ENCODE results near the gene WWOX.

Gene WWOX

DNA sequence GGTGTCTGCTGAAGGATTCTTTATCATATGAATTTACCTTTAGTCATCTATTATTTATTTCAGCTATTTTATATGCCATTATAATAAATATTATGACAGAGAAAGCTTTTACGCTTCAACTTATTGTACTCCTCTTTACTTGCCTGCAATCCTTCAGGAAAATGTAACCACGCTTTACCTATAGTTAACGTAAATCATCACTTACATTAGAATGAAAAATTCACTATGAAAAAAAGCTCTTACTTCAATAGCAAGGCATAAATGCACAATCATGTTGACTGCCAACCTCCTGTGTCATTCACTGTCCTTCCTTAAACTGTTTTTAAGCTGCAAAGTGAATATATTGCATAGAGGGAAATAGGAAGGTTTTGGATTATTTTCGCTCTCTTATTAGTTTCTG lies 277.9 kb downstream of the WWOX start:
- TF ChIP-seq PAX5 (IDR thresholded peaks at IDR 0.05; ENCODE audit: insufficient read depth, low read length, severe bottlenecking), result no peak
- no peak for TF ChIP-seq POLR2AphosphoS5 (IDR thresholded peaks at IDR 0.05; ENCODE audit: low read depth, low read length)
- no peak for TF ChIP-seq POLR2A (IDR thresholded peaks at IDR 0.05; ENCODE audit: low read depth, low read length)
- DNase-seq (ENCODE audit: insufficient read length, low spot score), result no peak
- FAIRE-seq, result no peak

DNA sequence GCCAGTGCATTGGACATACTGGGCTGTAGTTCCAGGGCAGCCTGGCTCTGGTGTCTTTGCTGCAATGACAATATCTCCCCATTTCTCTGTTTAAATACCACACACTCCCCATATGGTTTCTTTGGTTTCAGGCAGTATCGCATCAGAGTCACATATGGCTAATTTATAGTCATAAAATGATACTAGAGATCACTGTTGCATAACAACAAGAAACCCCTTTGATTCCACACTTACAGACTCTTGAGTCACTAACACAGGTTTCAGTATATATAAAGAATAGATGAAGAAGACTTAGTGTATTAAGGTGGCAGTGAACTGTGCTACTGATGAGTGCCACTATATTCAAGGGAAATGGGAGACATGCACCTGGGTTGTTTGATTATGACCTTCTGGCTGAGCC lies 281.6 kb downstream of the WWOX start:
- DNase-seq (ENCODE audit: insufficient read length, low spot score) (no peak), FAIRE-seq (no peak)
- TF ChIP-seq SPI1 (IDR thresholded peaks at IDR 0.05; ENCODE audit: low read depth, low read length) (no peak), TAF1 (IDR thresholded peaks at IDR 0.05; ENCODE audit: low read depth, low read length) (no peak), POLR2AphosphoS5 (IDR thresholded peaks at IDR 0.05; ENCODE audit: low read depth, low read length) (no peak), PAX5 (IDR thresholded peaks at IDR 0.05; ENCODE audit: insufficient read depth, low read length, severe bottlenecking) (no peak), POLR2A (IDR thresholded peaks at IDR 0.05; ENCODE audit: low read depth, low read length) (no peak), POU2F2 (IDR thresholded peaks at IDR 0.05; ENCODE audit: low read depth, low read length) (no peak)

DNA sequence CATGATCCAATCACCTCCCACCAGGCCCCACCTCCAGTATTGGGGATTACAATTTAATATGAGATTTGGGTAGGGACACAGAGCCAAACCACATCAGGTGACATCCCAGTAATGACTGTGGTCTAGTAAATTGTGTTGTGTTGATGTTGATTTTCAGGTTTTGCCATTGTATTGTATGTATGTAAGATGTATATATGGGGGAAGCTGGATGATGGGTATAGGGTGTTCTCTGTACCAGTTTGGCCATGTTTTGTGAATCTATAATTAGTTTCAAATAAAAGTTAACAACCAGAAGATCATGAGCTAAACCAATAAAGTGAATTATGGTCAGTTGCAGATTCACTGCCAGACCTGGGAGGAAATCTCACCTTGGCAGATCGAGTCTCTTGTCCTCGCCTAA lies 283.7 kb downstream of the WWOX start:
- FAIRE-seq, result no peak
- TF ChIP-seq POU2F2 (IDR thresholded peaks at IDR 0.05; ENCODE audit: low read depth, low read length) (no peak), POLR2AphosphoS5 (IDR thresholded peaks at IDR 0.05; ENCODE audit: low read depth, low read length) (no peak), POLR2A (IDR thresholded peaks at IDR 0.05; ENCODE audit: low read depth, low read length) (no peak), PAX5 (IDR thresholded peaks at IDR 0.05; ENCODE audit: insufficient read depth, low read length, severe bottlenecking) (no peak), TAF1 (IDR thresholded peaks at IDR 0.05; ENCODE audit: low read depth, low read length) (no peak), SPI1 (IDR thresholded peaks at IDR 0.05; ENCODE audit: low read depth, low read length) (no peak)
- DNase-seq (ENCODE audit: insufficient read length, low spot score), result no peak

DNA sequence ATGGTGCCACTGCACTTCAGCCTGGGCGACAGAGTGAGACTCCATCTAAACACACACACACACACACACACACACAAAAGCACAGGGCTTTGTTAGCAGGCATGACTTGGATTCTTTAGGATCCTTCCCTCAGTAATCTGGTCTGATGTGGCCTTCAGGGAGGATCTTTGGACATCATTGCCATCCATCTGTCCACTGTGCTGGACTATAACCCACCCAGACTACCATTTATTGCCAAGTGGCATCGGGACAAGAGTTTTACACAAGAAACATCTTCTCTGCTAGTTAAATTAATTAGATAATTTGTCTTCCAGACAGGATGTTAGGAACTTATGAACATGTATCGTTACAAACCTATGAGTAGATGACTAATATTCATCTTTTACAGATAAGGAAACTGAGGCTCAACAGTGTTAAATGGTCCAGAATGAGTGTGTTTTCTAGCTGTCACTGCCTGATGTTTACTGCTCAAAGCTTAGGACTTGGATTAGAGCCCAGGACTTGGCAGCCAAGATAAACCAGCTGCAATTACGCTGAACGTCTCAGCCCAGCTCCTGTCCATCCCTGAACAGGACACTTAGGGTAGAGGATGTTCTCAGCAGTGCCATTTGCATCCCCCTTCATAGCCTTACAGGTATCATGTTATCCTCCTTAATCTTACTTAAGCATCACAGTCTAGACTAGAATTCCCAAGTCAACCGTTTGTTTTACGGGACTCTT lies 285.8 kb downstream of the WWOX start:
- FAIRE-seq, result no peak
- DNase-seq (ENCODE audit: insufficient read length, low spot score), result no peak

DNA sequence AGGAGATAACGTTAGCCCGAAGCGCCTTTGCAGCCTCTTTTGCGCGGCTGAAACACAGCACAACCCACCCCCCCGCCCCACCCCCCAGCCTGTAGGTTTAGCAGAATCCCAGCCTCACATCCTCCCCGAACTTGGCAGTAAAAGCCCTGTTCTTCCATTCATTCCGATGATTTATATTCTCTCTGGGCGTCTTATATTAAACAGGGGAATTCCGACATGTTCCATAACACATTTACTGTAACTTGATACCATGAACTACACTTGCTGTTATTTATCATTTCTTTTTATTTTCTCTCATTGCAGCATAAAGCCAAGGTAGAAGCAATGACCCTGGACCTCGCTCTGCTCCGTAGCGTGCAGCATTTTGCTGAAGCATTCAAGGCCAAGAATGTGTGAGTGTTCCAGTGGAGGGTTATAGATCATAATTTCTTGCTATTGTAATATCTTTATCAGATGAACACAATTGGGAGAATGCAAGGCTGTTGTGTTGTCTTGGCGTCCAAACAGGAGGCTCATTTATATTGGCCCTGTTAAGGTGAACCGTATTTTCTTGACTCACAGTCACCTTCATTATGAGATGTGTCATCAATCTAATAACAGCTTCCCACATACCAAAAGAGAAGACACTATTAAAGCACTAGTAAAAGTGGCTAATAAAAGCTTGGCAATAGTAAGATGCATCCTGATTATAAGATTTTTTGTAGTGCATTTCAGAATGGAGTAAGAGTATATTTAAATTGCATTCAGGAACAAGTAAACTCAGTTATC lies 287.3 kb downstream of the WWOX start:
- TF ChIP-seq POLR2AphosphoS5 (IDR thresholded peaks at IDR 0.05; ENCODE audit: low read depth, low read length) (no peak), POU2F2 (IDR thresholded peaks at IDR 0.05; ENCODE audit: low read depth, low read length) (no peak), SPI1 (IDR thresholded peaks at IDR 0.05; ENCODE audit: low read depth, low read length) (no peak)
- DNase-seq (ENCODE audit: insufficient read length, low spot score) (no peak), FAIRE-seq (no peak)

More for the DNA sequence above, 285.8 kb downstream of the WWOX start:
- TF ChIP-seq POU2F2 (IDR thresholded peaks at IDR 0.05; ENCODE audit: low read depth, low read length), result no peak
- TF ChIP-seq PAX5 (IDR thresholded peaks at IDR 0.05; ENCODE audit: insufficient read depth, low read length, severe bottlenecking), result no peak
- TF ChIP-seq TAF1 (IDR thresholded peaks at IDR 0.05; ENCODE audit: low read depth, low read length), result no peak
- TF ChIP-seq POLR2A (IDR thresholded peaks at IDR 0.05; ENCODE audit: low read depth, low read length), result no peak
- TF ChIP-seq SPI1 (IDR thresholded peaks at IDR 0.05; ENCODE audit: low read depth, low read length), result no peak
- TF ChIP-seq POLR2AphosphoS5 (IDR thresholded peaks at IDR 0.05; ENCODE audit: low read depth, low read length), result no peak

DNA sequence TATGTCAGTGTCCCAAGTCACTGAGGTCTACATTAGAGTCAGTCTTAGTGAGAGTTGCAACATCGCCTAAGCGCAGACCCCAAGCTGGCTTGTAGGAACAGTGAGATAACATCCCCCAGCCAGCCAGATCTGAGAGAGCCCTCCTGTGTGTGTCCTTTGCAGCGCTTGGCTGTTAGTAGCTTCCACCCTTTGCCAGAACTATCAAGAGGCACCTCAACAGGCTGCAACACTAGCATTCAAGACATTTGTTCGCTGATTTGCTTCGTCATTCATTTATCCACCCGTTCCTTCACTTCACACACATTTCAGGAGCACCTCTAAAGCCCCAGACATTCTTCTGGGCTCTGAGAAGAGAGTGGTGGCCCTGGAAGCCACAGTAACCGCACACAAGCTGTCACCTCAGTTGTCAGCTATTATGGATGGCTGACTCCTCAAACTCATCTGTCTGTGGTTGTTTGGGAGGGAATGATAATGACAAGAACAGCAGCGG lies 289.6 kb downstream of the WWOX start:
- no peak for FAIRE-seq
- TF ChIP-seq SPI1 (IDR thresholded peaks at IDR 0.05; ENCODE audit: low read depth, low read length), result no peak
- no peak for TF ChIP-seq POU2F2 (IDR thresholded peaks at IDR 0.05; ENCODE audit: low read depth, low read length)
- TF ChIP-seq POLR2A (IDR thresholded peaks at IDR 0.05; ENCODE audit: low read depth, low read length), result no peak
- TF ChIP-seq POLR2AphosphoS5 (IDR thresholded peaks at IDR 0.05; ENCODE audit: low read depth, low read length), result no peak
- no peak for TF ChIP-seq TAF1 (IDR thresholded peaks at IDR 0.05; ENCODE audit: low read depth, low read length)
- no peak for TF ChIP-seq PAX5 (IDR thresholded peaks at IDR 0.05; ENCODE audit: insufficient read depth, low read length, severe bottlenecking)
- no peak for DNase-seq (ENCODE audit: insufficient read length, low spot score)

DNA sequence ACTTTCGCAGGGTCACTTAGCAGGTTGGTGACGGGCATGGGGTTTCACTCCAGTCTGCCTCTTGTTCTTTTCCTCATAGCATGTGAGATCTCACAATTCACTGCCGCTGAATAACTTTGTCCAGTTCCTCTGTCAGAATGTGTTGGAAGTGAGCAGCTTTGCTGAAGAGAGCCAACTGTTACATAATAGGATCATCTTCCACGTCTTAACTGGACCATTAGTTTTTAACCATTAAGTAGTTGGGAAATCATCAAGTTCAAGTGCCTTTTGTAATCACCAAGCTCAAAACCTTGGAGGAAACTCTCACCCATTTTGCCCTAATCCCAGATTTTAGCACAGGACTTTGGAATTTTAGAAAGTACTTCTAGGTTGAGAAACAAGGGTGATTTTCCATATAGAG lies 290.6 kb downstream of the WWOX start:
- no peak for DNase-seq (ENCODE audit: insufficient read length, low spot score)
- no peak for TF ChIP-seq PAX5 (IDR thresholded peaks at IDR 0.05; ENCODE audit: insufficient read depth, low read length, severe bottlenecking)
- no peak for TF ChIP-seq POLR2A (IDR thresholded peaks at IDR 0.05; ENCODE audit: low read depth, low read length)
- no peak for TF ChIP-seq SPI1 (IDR thresholded peaks at IDR 0.05; ENCODE audit: low read depth, low read length)
- no peak for TF ChIP-seq POU2F2 (IDR thresholded peaks at IDR 0.05; ENCODE audit: low read depth, low read length)
- no peak for TF ChIP-seq POLR2AphosphoS5 (IDR thresholded peaks at IDR 0.05; ENCODE audit: low read depth, low read length)
- no peak for TF ChIP-seq TAF1 (IDR thresholded peaks at IDR 0.05; ENCODE audit: low read depth, low read length)
- no peak for FAIRE-seq

DNA sequence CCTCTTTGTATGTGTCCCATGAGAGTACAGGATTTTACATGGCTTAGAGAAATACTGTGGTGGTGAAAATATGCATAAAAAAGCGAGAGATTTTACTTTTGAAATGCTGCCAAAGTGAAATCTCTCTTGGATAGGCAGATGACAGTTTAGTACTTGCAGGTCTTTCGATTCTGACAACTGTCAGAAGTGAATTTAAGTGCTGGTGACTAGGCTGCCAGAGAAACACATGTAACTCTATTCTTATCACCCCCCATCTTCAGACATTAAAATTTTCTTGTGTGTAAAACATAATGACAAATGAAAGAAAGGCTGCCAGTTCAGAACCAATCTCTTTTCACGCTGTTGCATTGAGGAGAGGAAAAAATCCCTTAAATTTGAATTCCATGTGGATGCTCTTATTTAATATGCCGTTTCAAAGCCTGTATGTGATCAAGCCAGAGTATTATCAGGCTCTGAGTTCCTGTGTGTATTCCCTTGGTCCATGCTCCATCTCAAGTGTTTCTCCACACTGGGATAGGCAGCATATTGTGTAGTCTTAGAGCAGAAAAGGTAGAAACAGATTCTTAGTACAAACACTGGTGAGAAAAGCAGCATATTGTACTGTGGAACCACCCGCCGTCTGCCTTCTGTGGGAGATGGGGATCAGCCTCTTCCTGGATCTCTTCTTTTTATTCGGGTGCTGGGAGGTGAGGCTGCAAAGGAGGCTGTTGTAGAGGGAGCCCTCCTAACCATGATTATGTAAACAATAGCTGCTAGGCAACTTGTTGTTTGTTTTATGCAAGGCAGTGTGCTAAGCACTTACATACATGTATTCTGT lies 291.3 kb downstream of the WWOX start:
- no peak for DNase-seq (ENCODE audit: insufficient read length, low spot score)
- TF ChIP-seq POLR2A (IDR thresholded peaks at IDR 0.05; ENCODE audit: low read depth, low read length), result no peak
- no peak for TF ChIP-seq TAF1 (IDR thresholded peaks at IDR 0.05; ENCODE audit: low read depth, low read length)
- no peak for TF ChIP-seq SPI1 (IDR thresholded peaks at IDR 0.05; ENCODE audit: low read depth, low read length)
- TF ChIP-seq POU2F2 (IDR thresholded peaks at IDR 0.05; ENCODE audit: low read depth, low read length), result no peak
- no peak for FAIRE-seq

DNA sequence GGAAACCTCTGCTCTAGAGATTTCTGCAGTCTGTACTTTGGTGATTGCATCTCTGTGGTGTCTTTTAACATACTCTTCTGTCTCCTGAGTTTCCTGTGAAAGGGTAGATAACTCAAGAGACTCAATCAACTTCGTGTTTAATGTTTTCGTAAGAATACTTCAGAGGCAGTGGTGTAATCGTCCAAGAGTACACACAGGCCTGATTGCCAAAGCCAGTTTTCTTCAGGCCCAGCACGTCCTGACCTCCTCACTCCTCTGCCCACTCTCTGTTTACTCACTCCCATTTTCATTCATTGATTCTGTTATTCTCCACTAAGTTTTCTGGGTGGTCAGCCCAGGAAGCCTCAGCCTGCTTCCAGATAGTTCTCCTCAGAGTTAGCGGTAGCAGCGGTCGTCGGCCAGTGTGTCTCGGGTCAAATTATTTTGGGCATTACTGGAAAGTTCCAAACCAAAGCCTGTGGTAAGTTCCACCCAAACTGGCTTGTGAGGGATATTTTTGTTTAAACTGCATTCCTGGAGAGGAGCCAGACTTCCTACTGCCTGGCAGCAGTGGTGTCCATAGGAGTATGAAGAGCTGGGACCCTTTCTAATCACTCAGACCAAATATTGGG lies 293.2 kb downstream of the WWOX start:
- FAIRE-seq (no peak), DNase-seq (ENCODE audit: insufficient read length, low spot score) (no peak)
- no peak for TF ChIP-seq POU2F2 (IDR thresholded peaks at IDR 0.05; ENCODE audit: low read depth, low read length)
- TF ChIP-seq PAX5 (IDR thresholded peaks at IDR 0.05; ENCODE audit: insufficient read depth, low read length, severe bottlenecking), result no peak
- no peak for TF ChIP-seq SPI1 (IDR thresholded peaks at IDR 0.05; ENCODE audit: low read depth, low read length)
- no peak for TF ChIP-seq TAF1 (IDR thresholded peaks at IDR 0.05; ENCODE audit: low read depth, low read length)
- no peak for TF ChIP-seq POLR2A (IDR thresholded peaks at IDR 0.05; ENCODE audit: low read depth, low read length)
- TF ChIP-seq POLR2AphosphoS5 (IDR thresholded peaks at IDR 0.05; ENCODE audit: low read depth, low read length), result no peak

All from GM12891 (cell line).